A549 (cell line): Measurements from ENCODE around the gene PDE3A. TPM values are rescaled to one million over a fixed set of nuclear protein-coding genes. Genes with fewer than 3 reads are reported as not detected.

ENCODE experiments used
- ATAC-seq, 2 experiments: fragments of 200-7000 bp in 1 of 2; fragments of >200 bp in 1 of 2; cut with Nextera tagmentation in 1 of 2; cut with Tn5 transposase in 1 of 2; 3 replicates each; pipeline versions ENCODE4 v1.8.0 to v1.9.1; 2018 to 2020; ENCODE audit warnings: mild to moderate bottlenecking in 1 of 2, moderate library complexity in 1 of 2
- CTCF ChIA-PET: fragments of 300-600 bp; sonication (Branson Sonifier 250); formaldehyde crosslinking; extraction: SDS; loops from one replicate; lab custom pipeline; 2021; ENCODE audit warnings: antibody characterized with exemption, inconsistent platforms; lab: Yijun Ruan, JAX
- POLR2A ChIA-PET: fragments of 350-600 bp; formaldehyde crosslinking; extraction: SDS; loops from one replicate; lab custom pipeline; 2021; ENCODE audit warnings: antibody characterized with exemption, inconsistent platforms; lab: Yijun Ruan, JAX
- DNase-seq, 2 experiments: peaks; one replicate each; pipeline versions ENCODE4 v3.0.0 to v3.0.0-alpha.2; 2011 to 2016; ENCODE audit warnings: low read depth in 1 of 2, low spot score in 1 of 2
- FAIRE-seq: peaks from 2 replicates; lab custom pipeline; 2011; peaks lifted over from hg19 to GRCh38; lab: Jason Lieb, UNC
- H3K27ac ChIP-seq, 2 experiments: fragments of >200 bp; sonication (Bioruptor Twin); formaldehyde crosslinking; 3 replicates each; pipeline ENCODE4 v1.5.1; 2016 to 2017
- H3K4me1 ChIP-seq: fragments of >200 bp; sonication (Bioruptor Twin); formaldehyde crosslinking; 3 replicates; pipeline ENCODE4 v1.6.1; 2016
- H3K4me2 ChIP-seq: fragments of >200 bp; sonication (Bioruptor Twin); formaldehyde crosslinking; 3 replicates; pipeline ENCODE4 v1.6.1; 2016
- H3K4me3 ChIP-seq: fragments of >200 bp; sonication (Bioruptor Twin); formaldehyde crosslinking; 3 replicates; pipeline ENCODE4 v1.5.1; 2016
- H3K9me3 ChIP-seq: fragments of >200 bp; sonication (Bioruptor Twin); formaldehyde crosslinking; 3 replicates; pipeline ENCODE4 v1.6.1; 2016
- ATOH8 ChIP-seq: fragments of 250-450 bp; sonication (Bioruptor Pico); IDR thresholded peaks from 2 replicates; pipeline ENCODE4 v1.5.0; 2020; ENCODE audit warnings: low read depth, mild to moderate bottlenecking, moderate library complexity
- CHD2 ChIP-seq: fragments of 150-350 bp; IDR thresholded peaks from 2 replicates; pipeline ENCODE4 v1.6.1; 2014; ENCODE audit warnings: low read length; ENCODE audit not compliant: partially characterized antibody
- CHD4 ChIP-seq: fragments of 200-600 bp; sonication (generic); IDR thresholded peaks from 2 replicates; pipeline ENCODE4 v1.6.1; 2016; ENCODE audit warnings: antibody characterized with exemption, mild to moderate bottlenecking, borderline replicate concordance
- EHF ChIP-seq: fragments of 250-450 bp; sonication (Bioruptor Pico); IDR thresholded peaks from 2 replicates; pipeline ENCODE4 v1.5.0; 2020; ENCODE audit warnings: mild to moderate bottlenecking
- ELK1 ChIP-seq: fragments of 150-350 bp; IDR thresholded peaks from 2 replicates; pipeline ENCODE4 v1.6.1; 2014; ENCODE audit warnings: low read depth, mild to moderate bottlenecking, low read length
- HDAC2 ChIP-seq: fragments of 200-600 bp; sonication (generic); IDR thresholded peaks from 2 replicates; pipeline ENCODE4 v1.6.1; 2016
- JUNB ChIP-seq: fragments of >200 bp; sonication (Bioruptor Twin); formaldehyde crosslinking; IDR thresholded peaks from 2 replicates; pipeline ENCODE4 v1.6.1; 2016
- KDM1A ChIP-seq: fragments of 200-600 bp; sonication (generic); IDR thresholded peaks from 2 replicates; pipeline ENCODE4 v1.6.1; 2016; ENCODE audit warnings: low read depth, mild to moderate bottlenecking
- NR3C1 ChIP-seq: fragments of >200 bp; sonication (Bioruptor Twin); formaldehyde crosslinking; IDR thresholded peaks from 3 replicates; pipeline ENCODE4 v1.6.1; 2017
- POLR2A ChIP-seq: IDR thresholded peaks from 2 replicates; pipeline ENCODE4 v1.6.1; 2012; ENCODE audit warnings: mild to moderate bottlenecking, low read length
- RARB ChIP-seq: fragments of 250-450 bp; sonication (Bioruptor Pico); IDR thresholded peaks from 2 replicates; pipeline ENCODE4 v1.8.0; 2021; ENCODE audit warnings: mild to moderate bottlenecking, moderate library complexity
- REST ChIP-seq: fragments of 200-600 bp; sonication (generic); IDR thresholded peaks from 2 replicates; pipeline ENCODE4 v1.6.1; 2016; ENCODE audit warnings: antibody characterized with exemption, mild to moderate bottlenecking, moderate library complexity
- RFX5 ChIP-seq: fragments of 450-650 bp; IDR thresholded peaks from 2 replicates; pipeline ENCODE4 v1.7.1; 2014; ENCODE audit warnings: antibody characterized with exemption, mild to moderate bottlenecking, moderate library complexity
- TP53 ChIP-seq: fragments of 250-450 bp; sonication (Bioruptor Pico); IDR thresholded peaks from 2 replicates; pipeline ENCODE4 v1.5.0; 2021; ENCODE audit warnings: mild to moderate bottlenecking, moderate library complexity
- ZNF302 ChIP-seq: fragments of 250-450 bp; sonication (Bioruptor Pico); IDR thresholded peaks from 2 replicates; pipeline ENCODE4 v1.9.0; 2021; ENCODE audit warnings: inconsistent platforms, mild to moderate bottlenecking, moderate library complexity
- ZSCAN20 ChIP-seq: fragments of 250-450 bp; sonication (Bioruptor Pico); IDR thresholded peaks from 2 replicates; pipeline ENCODE4 v1.8.0; 2022; ENCODE audit warnings: mild to moderate bottlenecking, moderate library complexity
- WGBS: methylation state at CpG from one replicate; pipeline ENCODE4 v1.1.6; 2017; ENCODE audit errors: missing lambda C conversion rate; 5-methylcytosine and 5-hydroxymethylcytosine counted together
- polyA plus RNA-seq, 4 experiments: library from polyadenylated mRNA; depleted of rRNA in 3 of 4; stranded (reverse); fragments of >200 nt; fragmentation: RNase III in 1 of 4; extraction: RNeasy Plus Mini Kit Qiagen cat#74134 plus additional on column Dnase treatment in 1 of 4; gene quantifications; 2 replicates in 3 of 4; 3 replicates in 1 of 4; pipeline ENCODE4 v1.2.3, GENCODE V29; 2011 to 2017
- TF ChIP-seq, protein P1 (sequence below): fragments of >200 bp; sonication (Bioruptor Twin); formaldehyde crosslinking; IDR thresholded peaks from 3 replicates; pipeline ENCODE4 v1.6.1; 2016
- TF ChIP-seq, protein P2 (sequence below): IDR thresholded peaks from 2 replicates; pipeline ENCODE4 v1.6.1; 2012

PDE3A gene
- polyA plus RNA-seq, 2 of the 4 experiments (the other 2 are of a cell fraction): 7.6 to 12.7 TPM

GRCh38 chr12:20561871-20562270 lies 193.5 kb downstream of the PDE3A start:
- ChIA-PET POLR2A (no interaction called here), CTCF (interaction anchor here (0.6 kb wide), 1 partner anchor 692 kb away, joined by 3 read pairs; no protein-coding TSS in a partner anchor)
- Histone ChIP-seq H3K4me1 (peaks cover 5% of the 10 kb centered on the region; the same call in 1 of the 3 replicates), H3K4me2 (no peak overlapping the region), H3K4me3 (no peak overlapping the region), H3K27ac (no peak overlapping the region), H3K9me3 (no peaks in the 10 kb centered on the region)
- DNase-seq: no peak
- FAIRE-seq: no peak
- WGBS: 99% methylated on average over 3 of the region's 3 CpGs
- ATAC-seq: no peak
- TF ChIP-seq HDAC2 (no peak), ZNF302 (CRISPR knock-in tag) (no peak), CHD2 (no peak), CHD4 (no peak), RARB (no peak)

- Histone ChIP-seq H3K4me2 (peak overlapping the region; percentile 41; the same call in 2 of the 3 replicates), H3K9me3 (no peaks in the 10 kb centered on the region), H3K4me3 (no peak overlapping the region), H3K27ac (peak overlapping the region in 1 of 2 experiments; percentile 10; a peak in 1 of 6 replicates), H3K4me1 (peaks cover 21% of the 10 kb centered on the region; the same call in 2 of the 3 replicates)
- FAIRE-seq: peak; percentile 67
- no peak for ATAC-seq
- ChIA-PET POLR2A (no interaction called here), CTCF (no interaction called here)
- TF ChIP-seq EHF (CRISPR knock-in tag) (no peak), TP53 (CRISPR knock-in tag) (no peak), NR3C1 (no peak), CHD4 (no peak), HDAC2 (no peak), ZSCAN20 (CRISPR knock-in tag) (no peak), RFX5 (no peak), ATOH8 (CRISPR knock-in tag) (no peak), REST (no peak), JUNB (no peak), ELK1 (no peak), POLR2A (no peak), KDM1A (no peak)
- TF ChIP-seq, protein P1, sequence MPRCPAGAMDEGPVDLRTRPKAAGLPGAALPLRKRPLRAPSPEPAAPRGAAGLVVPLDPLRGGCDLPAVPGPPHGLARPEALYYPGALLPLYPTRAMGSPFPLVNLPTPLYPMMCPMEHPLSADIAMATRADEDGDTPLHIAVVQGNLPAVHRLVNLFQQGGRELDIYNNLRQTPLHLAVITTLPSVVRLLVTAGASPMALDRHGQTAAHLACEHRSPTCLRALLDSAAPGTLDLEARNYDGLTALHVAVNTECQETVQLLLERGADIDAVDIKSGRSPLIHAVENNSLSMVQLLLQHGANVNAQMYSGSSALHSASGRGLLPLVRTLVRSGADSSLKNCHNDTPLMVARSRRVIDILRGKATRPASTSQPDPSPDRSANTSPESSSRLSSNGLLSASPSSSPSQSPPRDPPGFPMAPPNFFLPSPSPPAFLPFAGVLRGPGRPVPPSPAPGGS: no peak
- TF ChIP-seq, protein P2, sequence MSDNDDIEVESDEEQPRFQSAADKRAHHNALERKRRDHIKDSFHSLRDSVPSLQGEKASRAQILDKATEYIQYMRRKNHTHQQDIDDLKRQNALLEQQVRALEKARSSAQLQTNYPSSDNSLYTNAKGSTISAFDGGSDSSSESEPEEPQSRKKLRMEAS: no peak
- peak in 1 of 2 experiments; percentile 5 for DNase-seq
Observed at GRCh38 chr12:20567413-20567812, 199.1 kb downstream of the PDE3A start.
